Right lobe of liver (tissue), 4 donors: ENCODE results near the gene SYT14.
"Not testable (repeated sequence)": the region's sequence is repeated elsewhere in the genome, so short reads cannot be mapped to it uniquely, and the experiment has no call there.

Experiments
- POLR2A ChIP-seq: fragments of 450-650 bp; IDR thresholded peaks from one replicate; pipeline ENCODE4 v1.6.1; 2017; ENCODE audit warnings: antibody characterized with exemption, mild to moderate bottlenecking
- TF ChIP-seq, protein P1 (sequence below), 4 donors: fragments of 200-600 bp in 3 of 4; fragments of 450-650 bp in 1 of 4; IDR thresholded peaks; one replicate each; pipeline versions ENCODE4 v1.5.1 to v1.8.0; 2016 to 2022; ENCODE audit warnings: antibody characterized with exemption in 4 of 4, mild to moderate bottlenecking in 2 of 4
- donor health status: DM: no; HTN: no; CAD: no.
- donor health status: DM: no; HTN: no; CAD: no.
- donor health status: DM: no; HTN: yes; CAD: no.

DNA sequence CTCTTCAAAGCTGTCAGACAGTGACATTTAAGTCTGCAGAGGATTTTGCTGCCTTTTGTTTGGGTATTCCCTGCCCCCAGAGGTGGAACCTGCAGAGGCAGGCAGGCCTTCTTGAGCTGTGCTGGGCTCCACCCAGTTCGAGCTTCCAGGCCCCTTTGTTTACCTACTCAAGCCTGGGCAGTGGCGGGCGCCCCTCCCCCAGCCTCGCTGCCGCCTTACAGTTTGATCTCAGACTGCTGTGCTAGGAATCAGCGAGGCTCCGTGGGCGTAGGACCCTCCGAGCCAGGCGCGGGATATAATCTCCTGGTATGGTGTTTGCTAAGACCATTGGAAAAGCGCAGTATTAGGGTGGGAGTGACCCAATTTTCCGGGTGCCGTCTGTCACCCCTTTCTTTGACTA, 40.7 kb downstream of the SYT14 start:
- TF ChIP-seq, protein P1, sequence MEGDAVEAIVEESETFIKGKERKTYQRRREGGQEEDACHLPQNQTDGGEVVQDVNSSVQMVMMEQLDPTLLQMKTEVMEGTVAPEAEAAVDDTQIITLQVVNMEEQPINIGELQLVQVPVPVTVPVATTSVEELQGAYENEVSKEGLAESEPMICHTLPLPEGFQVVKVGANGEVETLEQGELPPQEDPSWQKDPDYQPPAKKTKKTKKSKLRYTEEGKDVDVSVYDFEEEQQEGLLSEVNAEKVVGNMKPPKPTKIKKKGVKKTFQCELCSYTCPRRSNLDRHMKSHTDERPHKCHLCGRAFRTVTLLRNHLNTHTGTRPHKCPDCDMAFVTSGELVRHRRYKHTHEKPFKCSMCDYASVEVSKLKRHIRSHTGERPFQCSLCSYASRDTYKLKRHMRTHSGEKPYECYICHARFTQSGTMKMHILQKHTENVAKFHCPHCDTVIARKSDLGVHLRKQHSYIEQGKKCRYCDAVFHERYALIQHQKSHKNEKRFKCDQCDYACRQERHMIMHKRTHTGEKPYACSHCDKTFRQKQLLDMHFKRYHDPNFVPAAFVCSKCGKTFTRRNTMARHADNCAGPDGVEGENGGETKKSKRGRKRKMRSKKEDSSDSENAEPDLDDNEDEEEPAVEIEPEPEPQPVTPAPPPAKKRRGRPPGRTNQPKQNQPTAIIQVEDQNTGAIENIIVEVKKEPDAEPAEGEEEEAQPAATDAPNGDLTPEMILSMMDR (IDR thresholded peaks at IDR 0.05), result not testable (repeated sequence)
- not testable (repeated sequence) for TF ChIP-seq POLR2A
